Hepatocyte (in vitro differentiated cells): ENCODE measurements around the gene CSNK2B. TPM values are rescaled to one million over a fixed set of nuclear protein-coding genes. Genes with fewer than 3 reads are reported as not detected.

Experiments used
- DNase-seq: peaks from one replicate; pipeline ENCODE4 v3.0.0-alpha.2; 2016; ENCODE audit warnings: low spot score
- H2AFZ ChIP-seq: fragments of 200-600 bp; sonication (generic); 2 replicates; pipeline ENCODE4 v1.6.0; 2016; ENCODE audit warnings: antibody characterized with exemption, mild to moderate bottlenecking
- H3K27ac ChIP-seq: fragments of 200-600 bp; sonication (generic); 2 replicates; pipeline ENCODE4 v1.5.1; 2016; ENCODE audit warnings: mild to moderate bottlenecking
- H3K27me3 ChIP-seq: fragments of 200-600 bp; sonication (generic); 2 replicates; pipeline ENCODE4 v1.6.1; 2016
- H3K36me3 ChIP-seq: fragments of 200-600 bp; sonication (generic); replicated peaks from 2 replicates; pipeline ENCODE4 v1.5.1; 2016; ENCODE audit warnings: low read depth; ENCODE audit not compliant: insufficient read depth
- H3K4me1 ChIP-seq: fragments of 200-600 bp; sonication (generic); 2 replicates; pipeline ENCODE4 v1.5.1; 2016; ENCODE audit warnings: mild to moderate bottlenecking, moderate library complexity; ENCODE audit not compliant: insufficient read depth
- H3K4me2 ChIP-seq: fragments of 200-600 bp; sonication (generic); 2 replicates; pipeline ENCODE4 v1.6.0; 2016
- H3K4me3 ChIP-seq: fragments of 200-600 bp; sonication (generic); 2 replicates; pipeline ENCODE4 v1.5.1; 2016; ENCODE audit warnings: mild to moderate bottlenecking
- H3K79me2 ChIP-seq: fragments of 200-600 bp; sonication (generic); 2 replicates; pipeline ENCODE4 v1.6.0; 2017; ENCODE audit warnings: mild to moderate bottlenecking
- H3K9me2 ChIP-seq: fragments of 200-600 bp; sonication (generic); replicated peaks from 2 replicates; pipeline ENCODE4 v1.6.0; 2017; ENCODE audit warnings: mild to moderate bottlenecking; ENCODE audit not compliant: insufficient read depth
- H3K9me3 ChIP-seq: fragments of 200-600 bp; sonication (generic); 2 replicates; pipeline ENCODE4 v1.5.1; 2016; ENCODE audit warnings: low read depth, mild to moderate bottlenecking
- H4K20me1 ChIP-seq: fragments of 200-600 bp; sonication (generic); 2 replicates; pipeline ENCODE4 v1.6.0; 2016; ENCODE audit warnings: mild to moderate bottlenecking; ENCODE audit not compliant: insufficient read depth, poor library complexity, severe bottlenecking
- CTCF ChIP-seq: fragments of 200-600 bp; sonication (generic); IDR thresholded peaks from 2 replicates; pipeline ENCODE4 v1.5.1; 2016; ENCODE audit warnings: antibody characterized with exemption, mild to moderate bottlenecking; ENCODE audit not compliant: poor library complexity
- EZH2 ChIP-seq: fragments of 200-600 bp; sonication (generic); IDR thresholded peaks from 2 replicates; pipeline ENCODE4 v1.6.1; 2016; ENCODE audit warnings: antibody characterized with exemption, mild to moderate bottlenecking, borderline replicate concordance
- EZH2phosphoT487 ChIP-seq: fragments of 200-600 bp; sonication (generic); IDR thresholded peaks from one replicate; pipeline ENCODE4 v1.6.1; 2018; ENCODE audit warnings: antibody characterized with exemption, mild to moderate bottlenecking, low read depth, moderate library complexity; ENCODE audit not compliant: unreplicated experiment, severe bottlenecking
- WGBS: methylation state at CpG from one replicate; pipeline ENCODE4 v1.1.6; 2016; ENCODE audit warnings: low lambda C conversion rate; ENCODE audit errors: missing lambda C conversion rate; 5-methylcytosine and 5-hydroxymethylcytosine counted together
- polyA plus RNA-seq: library from polyadenylated mRNA; unstranded; fragments of >200 nt; fragmentation: Nextera tagmentation; extraction: Ambion mirVana; gene quantifications from 2 replicates; pipeline ENCODE4 v1.2.1, GENCODE V29; 2016
- total RNA-seq: library from RNA; depleted of rRNA; stranded (reverse); fragments of >200 nt; gene quantifications from 2 replicates; pipeline ENCODE4 v1.2.3, GENCODE V29; 2014

Gene CSNK2B
- total RNA-seq (155 and 185 TPM in 2 replicates), polyA plus RNA-seq (181 and 202 TPM in 2 replicates)

DNA sequence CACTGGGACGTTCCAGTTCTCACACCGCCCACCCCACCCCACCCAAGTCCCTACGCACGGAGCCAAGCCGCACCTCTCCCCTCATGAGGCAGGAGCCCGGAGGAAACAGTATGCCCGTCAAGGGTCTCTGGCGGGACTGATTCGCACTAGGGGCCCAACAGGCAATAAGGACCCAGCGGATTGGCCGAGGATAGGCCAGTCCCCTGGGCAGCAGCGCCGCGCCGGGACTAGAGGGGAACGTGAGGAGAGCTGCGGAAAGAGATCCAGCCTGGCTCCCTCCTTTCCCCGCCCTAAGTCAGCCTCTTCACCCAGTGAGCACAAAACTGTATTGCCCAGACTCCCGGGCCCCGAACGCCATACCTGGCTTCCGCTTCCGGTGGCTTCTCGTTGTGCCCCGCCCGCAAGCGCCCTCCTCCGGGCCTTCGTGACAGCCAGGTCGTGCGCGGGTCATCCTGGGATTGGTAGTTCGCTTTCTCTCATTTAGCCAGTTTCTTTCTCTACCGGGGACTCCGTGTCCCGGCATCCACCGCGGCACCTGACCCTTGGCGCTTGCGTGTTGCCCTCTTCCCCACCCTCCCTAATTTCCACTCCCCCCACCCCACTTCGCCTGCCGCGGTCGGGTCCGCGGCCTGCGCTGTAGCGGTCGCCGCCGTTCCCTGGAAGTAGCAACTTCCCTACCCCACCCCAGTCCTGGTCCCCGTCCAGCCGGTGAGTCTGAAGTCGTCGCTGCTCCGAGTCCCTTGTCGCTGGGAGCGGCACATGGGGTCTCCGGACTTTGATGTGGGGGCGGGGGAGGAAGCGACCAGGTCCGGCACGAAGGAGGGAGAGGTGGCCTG lies at the start of gene CSNK2B:
TSS of gene CSNK2B (plus strand) at position 580 of the 836 bp plus-strand sequence. CDS start 752 bp downstream, outside the sequence.
- Histone ChIP-seq H3K9me2 (no peaks in the 10 kb centered on the region), H3K79me2 (peaks cover 63% of the 10 kb centered on the region), H3K4me2 (peak within 1 kb of the TSS; percentile 95), H3K9me3 (no peaks in the 10 kb centered on the region), H4K20me1 (no peaks in the 10 kb centered on the region), H2AFZ (peak within 1 kb of the TSS; percentile 45), H3K27ac (peak within 1 kb of the TSS; percentile 93), H3K36me3 (no peaks in the 10 kb centered on the region), H3K4me3 (peak within 1 kb of the TSS; percentile 76), H3K4me1 (peaks cover 19% of the 10 kb centered on the region), H3K27me3 (no peaks in the 10 kb centered on the region)
- no peak for TF ChIP-seq EZH2
- 1% methylated on average over 50 of the region's 63 CpGs for WGBS
- peak; percentile 98 for DNase-seq

GRCh38 chr6:31617010-31617409 lies 48.9 kb upstream of the CSNK2B start:
- no peaks in the 10 kb centered on the region for H3K9me3 ChIP-seq
- peaks cover 11% of the 10 kb centered on the region for H3K4me1 ChIP-seq
- H3K27ac ChIP-seq: no peak overlapping the region
- 88% methylated on average over 2 of the region's 2 CpGs for WGBS
- no peak overlapping the region for H3K4me3 ChIP-seq
- peaks cover 6% of the 10 kb centered on the region for H4K20me1 ChIP-seq
- no peaks in the 10 kb centered on the region for H3K27me3 ChIP-seq
- no peaks in the 10 kb centered on the region for H3K9me2 ChIP-seq
- H3K79me2 ChIP-seq: peaks cover 12% of the 10 kb centered on the region
- no peak for DNase-seq
- H2AFZ ChIP-seq: no peak overlapping the region
- TF ChIP-seq EZH2phosphoT487 (no peak), EZH2 (no peak), CTCF (no peak)
- H3K4me2 ChIP-seq: no peak overlapping the region
- no peaks in the 10 kb centered on the region for H3K36me3 ChIP-seq

- peak; percentile 99 for DNase-seq
- Histone ChIP-seq H3K9me2 (no peaks in the 10 kb centered on the region), H3K36me3 (no peaks in the 10 kb centered on the region), H3K79me2 (peaks cover 38% of the 10 kb centered on the region), H3K4me1 (peaks cover 15% of the 10 kb centered on the region), H2AFZ (peak overlapping the region; percentile 37), H3K4me3 (peak overlapping the region; percentile 5), H3K4me2 (peak overlapping the region; percentile 69), H3K27ac (peak overlapping the region; percentile 90), H3K27me3 (no peaks in the 10 kb centered on the region), H3K9me3 (no peaks in the 10 kb centered on the region), H4K20me1 (peaks cover 26% of the 10 kb centered on the region)
- no peak for TF ChIP-seq EZH2
- no peak for TF ChIP-seq CTCF
- no peak for TF ChIP-seq EZH2phosphoT487
- 1% methylated on average over 47 of the region's 50 CpGs for WGBS
These were observed 45.9 kb upstream of the CSNK2B start for GRCh38 chr6:31619805-31620585.
